ENCODE results near the gene CCBE1.

Gene CCBE1

GRCh38 chr18:59432803-59433597, 264.2 kb downstream of the CCBE1 start:
- DNase-seq = no peak

GRCh38 chr18:59431131-59431530, 266.1 kb downstream of the CCBE1 start:
- DNase-seq = no peak

- DNase-seq = no peak
Observed at GRCh38 chr18:59429608-59430007, 267.6 kb downstream of the CCBE1 start.

GRCh38 chr18:59428018-59428417, 269.2 kb downstream of the CCBE1 start:
- no peak for DNase-seq

- peak; percentile 47 for DNase-seq
Observed at GRCh38 chr18:59426855-59427254, 270.4 kb downstream of the CCBE1 start.

GRCh38 chr18:59423259-59423658, 274.0 kb downstream of the CCBE1 start:
- no peak for DNase-seq

- no peak for DNase-seq
Observed at GRCh38 chr18:59420244-59420643, 277.0 kb downstream of the CCBE1 start.

- peak; percentile 80 for DNase-seq
Observed at GRCh38 chr18:59419386-59419785, 277.8 kb downstream of the CCBE1 start.

- DNase-seq = no peak
Observed at GRCh38 chr18:59416818-59417217, 280.4 kb downstream of the CCBE1 start.

- no peak for DNase-seq
Observed at GRCh38 chr18:59414111-59414653, 283.0 kb downstream of the CCBE1 start.

- DNase-seq = peak; percentile 99
Observed at GRCh38 chr18:59402432-59403090, 294.7 kb downstream of the CCBE1 start.

- DNase-seq = no peak
Observed at GRCh38 chr18:59400407-59400806, 296.8 kb downstream of the CCBE1 start.

- no peak for DNase-seq
Observed at GRCh38 chr18:59395226-59396175, 301.7 kb downstream of the CCBE1 start.

- no peak for DNase-seq
Observed at GRCh38 chr18:59393381-59393780, 303.8 kb downstream of the CCBE1 start.

- DNase-seq = no peak
Observed at GRCh38 chr18:59388817-59389216, 308.4 kb downstream of the CCBE1 start.

GRCh38 chr18:59387687-59388565, 309.3 kb downstream of the CCBE1 start:
- DNase-seq = peak; percentile 56

GRCh38 chr18:59386909-59387686, 310.1 kb downstream of the CCBE1 start:
- peak; percentile 53 for DNase-seq

GRCh38 chr18:59385191-59385590, 312.0 kb downstream of the CCBE1 start:
- DNase-seq = peak; percentile 27

- peak; percentile 97 for DNase-seq
Observed at GRCh38 chr18:59383851-59384250, 313.4 kb downstream of the CCBE1 start.

GRCh38 chr18:59382383-59382782, 314.8 kb downstream of the CCBE1 start:
- no peak for DNase-seq

GRCh38 chr18:59381949-59382348, 315.3 kb downstream of the CCBE1 start:
- DNase-seq = no peak

All from COR-L47 (cell line).